Chondrocyte (in vitro differentiated cells): ENCODE measurements around the gene IL5. TPM values are rescaled to one million over a fixed set of nuclear protein-coding genes. Genes with fewer than 3 reads are reported as not detected.
"Not testable (repeated sequence)": the region's sequence is repeated elsewhere in the genome, so short reads cannot be mapped to it uniquely, and the experiment has no call there.

ENCODE experiments used
- DNase-seq: peaks from one replicate; pipeline ENCODE4 v3.0.0; 2021; ENCODE audit warnings: mixed read lengths, low spot score
- H3K27ac Mint-ChIP-seq: one replicate; pipeline ENCODE4 v1.8.0; 2021; ENCODE audit warnings: mild to moderate bottlenecking, moderate library complexity, mixed read lengths; ENCODE audit not compliant: unreplicated experiment
- H3K27me3 Mint-ChIP-seq: 2 replicates; pipeline ENCODE4 v1.8.0; 2021; ENCODE audit warnings: low read depth, mixed read lengths
- H3K36me3 Mint-ChIP-seq: 2 replicates; pipeline ENCODE4 v1.8.0; 2021; ENCODE audit warnings: low read depth, mixed read lengths
- H3K4me1 Mint-ChIP-seq: 2 replicates; pipeline ENCODE4 v1.8.0; 2021; ENCODE audit warnings: low read depth, mild to moderate bottlenecking, mixed read lengths
- H3K4me3 Mint-ChIP-seq: one replicate; pipeline ENCODE4 v1.8.0; 2021; ENCODE audit warnings: mild to moderate bottlenecking, moderate library complexity, mixed read lengths; ENCODE audit not compliant: unreplicated experiment
- H3K9me3 Mint-ChIP-seq: 2 replicates; pipeline ENCODE4 v1.8.0; 2021; ENCODE audit warnings: low read depth, mixed read lengths
- CTCF ChIP-seq: fragments of 200-600 bp; sonication (generic); IDR thresholded peaks from 2 replicates; pipeline ENCODE4 v1.5.0; 2021; ENCODE audit warnings: antibody characterized with exemption, mild to moderate bottlenecking, moderate library complexity
- long read RNA-seq: library from polyadenylated mRNA; stranded (forward); transcript quantifications from one replicate; pipeline ENCODE4 v2.0.0, GENCODE V29; 2021
- total RNA-seq: library from RNA; stranded (reverse); gene quantifications from 3 replicates; pipeline ENCODE4 v1.2.1, GENCODE V29; 2021

Gene IL5
- not detected in 3 replicates for total RNA-seq
- long read RNA-seq = 0 reads

- H3K36me3 Mint-ChIP-seq = no peaks in the 10 kb centered on the region
- DNase-seq = no peak
- no peaks in the 10 kb centered on the region for H3K27me3 Mint-ChIP-seq
- H3K4me1 Mint-ChIP-seq = no peaks in the 10 kb centered on the region
- no peak within 1 kb of the TSS for H3K27ac Mint-ChIP-seq
- no peak within 1 kb of the TSS for H3K4me3 Mint-ChIP-seq
- H3K9me3 Mint-ChIP-seq = no peaks in the 10 kb centered on the region
- no peak for TF ChIP-seq CTCF
Measured at GRCh38 chr5:132543472-132544201, at the start of gene IL5. TSS of gene IL5 (minus strand) at chr5:132543522. CDS start at chr5:132543478, 44 bp downstream.

GRCh38 chr5:132592521-132592920, 49.2 kb upstream of the IL5 start:
- Mint-ChIP-seq H3K27me3 (no peaks in the 10 kb centered on the region), H3K9me3 (no peaks in the 10 kb centered on the region), H3K36me3 (peaks cover 33% of the 10 kb centered on the region), H3K4me1 (no peaks in the 10 kb centered on the region), H3K4me3 (no peak overlapping the region), H3K27ac (no peak overlapping the region)
- no peak for TF ChIP-seq CTCF
- no peak for DNase-seq

DNA sequence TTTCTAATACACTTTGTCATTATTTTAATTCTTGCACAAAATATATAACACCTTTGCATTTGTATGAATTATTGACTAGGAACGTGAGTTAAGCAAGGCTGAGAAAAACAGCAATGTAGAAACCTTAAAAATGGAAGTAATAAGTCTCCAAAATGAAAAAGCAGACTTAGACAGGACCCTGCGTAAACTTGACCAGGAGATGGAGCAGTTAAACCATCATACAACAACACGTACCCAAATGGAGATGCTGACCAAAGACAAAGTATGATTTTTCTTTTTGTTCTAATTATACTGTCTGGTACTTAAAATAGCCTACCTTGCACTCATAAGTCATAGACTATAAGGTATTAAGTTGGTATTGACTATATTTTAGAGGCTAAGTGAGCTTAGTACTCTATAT, 47.8 kb upstream of the IL5 start:
- TF ChIP-seq CTCF = peak; percentile 73
- Mint-ChIP-seq H3K4me3 (no peak overlapping the region), H3K27me3 (no peaks in the 10 kb centered on the region), H3K27ac (no peak overlapping the region), H3K9me3 (no peaks in the 10 kb centered on the region), H3K36me3 (peaks cover 26% of the 10 kb centered on the region), H3K4me1 (no peaks in the 10 kb centered on the region)
- DNase-seq = no peak

DNA sequence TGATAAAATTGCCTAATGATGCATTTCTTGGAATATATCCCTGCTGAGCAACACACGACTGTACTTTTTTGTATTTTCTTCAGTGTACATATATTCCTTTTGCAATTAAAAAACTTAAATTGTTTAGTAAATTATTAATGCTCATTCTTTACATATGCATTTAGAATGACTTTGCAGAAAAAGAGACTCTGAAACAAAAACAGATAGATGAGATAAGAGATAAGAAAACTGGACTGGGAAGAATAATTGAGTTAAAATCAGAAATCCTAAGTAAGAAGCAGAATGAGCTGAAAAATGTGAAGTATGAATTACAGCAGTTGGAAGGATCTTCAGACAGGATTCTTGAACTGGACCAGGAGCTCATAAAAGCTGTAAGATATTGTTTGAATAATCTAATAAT, 46.1 kb upstream of the IL5 start:
- H3K27ac Mint-ChIP-seq = peak overlapping the region; percentile 58
- no peak for DNase-seq
- no peak for TF ChIP-seq CTCF
- no peaks in the 10 kb centered on the region for H3K9me3 Mint-ChIP-seq
- H3K4me1 Mint-ChIP-seq = no peaks in the 10 kb centered on the region
- no peak overlapping the region for H3K4me3 Mint-ChIP-seq
- no peaks in the 10 kb centered on the region for H3K27me3 Mint-ChIP-seq
- peaks cover 27% of the 10 kb centered on the region for H3K36me3 Mint-ChIP-seq

- Mint-ChIP-seq H3K36me3 (peaks cover 24% of the 10 kb centered on the region), H3K9me3 (no peaks in the 10 kb centered on the region), H3K27me3 (no peaks in the 10 kb centered on the region), H3K27ac (no peak overlapping the region), H3K4me1 (no peaks in the 10 kb centered on the region), H3K4me3 (no peak overlapping the region)
- no peak for TF ChIP-seq CTCF
- no peak for DNase-seq
Measured at GRCh38 chr5:132586063-132586462, 42.7 kb upstream of the IL5 start.

DNA sequence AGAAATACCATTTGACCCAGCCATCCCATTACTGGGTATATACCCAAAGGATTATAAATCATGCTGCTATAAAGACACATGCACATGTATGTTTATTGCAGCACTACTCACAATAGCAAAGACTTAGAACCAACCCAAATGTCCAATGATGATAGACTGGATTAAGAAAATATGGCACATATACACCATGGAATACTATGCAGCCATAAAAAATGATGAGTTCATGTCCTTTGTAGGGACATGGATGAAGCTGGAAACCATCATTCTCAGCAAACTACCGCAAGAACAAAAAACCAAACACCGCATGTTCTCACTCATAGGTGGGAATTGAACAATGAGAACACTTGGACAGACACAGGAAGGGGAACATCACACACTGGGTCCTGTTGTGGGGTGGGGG, 41.2 kb upstream of the IL5 start:
- H3K27me3 Mint-ChIP-seq, H3K4me3 Mint-ChIP-seq, H3K27ac Mint-ChIP-seq, H3K9me3 Mint-ChIP-seq, DNase-seq, H3K4me1 Mint-ChIP-seq: not testable (repeated sequence)
- peaks cover 23% of the 10 kb centered on the region for H3K36me3 Mint-ChIP-seq
